GM12801 (cell line): ENCODE data around the gene MYCBPAP.

Experiments used
- TF ChIP-seq, protein P1 (sequence below): IDR thresholded peaks from one replicate; pipeline ENCODE4 v1.5.1; 2011; ENCODE audit warnings: control low read depth; ENCODE audit not compliant: insufficient read length; ENCODE audit errors: extremely low read depth

The MYCBPAP gene

GRCh38 chr17:50533720-50534148, 25.5 kb downstream of the MYCBPAP start:
- TF ChIP-seq, protein P1, sequence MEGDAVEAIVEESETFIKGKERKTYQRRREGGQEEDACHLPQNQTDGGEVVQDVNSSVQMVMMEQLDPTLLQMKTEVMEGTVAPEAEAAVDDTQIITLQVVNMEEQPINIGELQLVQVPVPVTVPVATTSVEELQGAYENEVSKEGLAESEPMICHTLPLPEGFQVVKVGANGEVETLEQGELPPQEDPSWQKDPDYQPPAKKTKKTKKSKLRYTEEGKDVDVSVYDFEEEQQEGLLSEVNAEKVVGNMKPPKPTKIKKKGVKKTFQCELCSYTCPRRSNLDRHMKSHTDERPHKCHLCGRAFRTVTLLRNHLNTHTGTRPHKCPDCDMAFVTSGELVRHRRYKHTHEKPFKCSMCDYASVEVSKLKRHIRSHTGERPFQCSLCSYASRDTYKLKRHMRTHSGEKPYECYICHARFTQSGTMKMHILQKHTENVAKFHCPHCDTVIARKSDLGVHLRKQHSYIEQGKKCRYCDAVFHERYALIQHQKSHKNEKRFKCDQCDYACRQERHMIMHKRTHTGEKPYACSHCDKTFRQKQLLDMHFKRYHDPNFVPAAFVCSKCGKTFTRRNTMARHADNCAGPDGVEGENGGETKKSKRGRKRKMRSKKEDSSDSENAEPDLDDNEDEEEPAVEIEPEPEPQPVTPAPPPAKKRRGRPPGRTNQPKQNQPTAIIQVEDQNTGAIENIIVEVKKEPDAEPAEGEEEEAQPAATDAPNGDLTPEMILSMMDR: no peak

DNA sequence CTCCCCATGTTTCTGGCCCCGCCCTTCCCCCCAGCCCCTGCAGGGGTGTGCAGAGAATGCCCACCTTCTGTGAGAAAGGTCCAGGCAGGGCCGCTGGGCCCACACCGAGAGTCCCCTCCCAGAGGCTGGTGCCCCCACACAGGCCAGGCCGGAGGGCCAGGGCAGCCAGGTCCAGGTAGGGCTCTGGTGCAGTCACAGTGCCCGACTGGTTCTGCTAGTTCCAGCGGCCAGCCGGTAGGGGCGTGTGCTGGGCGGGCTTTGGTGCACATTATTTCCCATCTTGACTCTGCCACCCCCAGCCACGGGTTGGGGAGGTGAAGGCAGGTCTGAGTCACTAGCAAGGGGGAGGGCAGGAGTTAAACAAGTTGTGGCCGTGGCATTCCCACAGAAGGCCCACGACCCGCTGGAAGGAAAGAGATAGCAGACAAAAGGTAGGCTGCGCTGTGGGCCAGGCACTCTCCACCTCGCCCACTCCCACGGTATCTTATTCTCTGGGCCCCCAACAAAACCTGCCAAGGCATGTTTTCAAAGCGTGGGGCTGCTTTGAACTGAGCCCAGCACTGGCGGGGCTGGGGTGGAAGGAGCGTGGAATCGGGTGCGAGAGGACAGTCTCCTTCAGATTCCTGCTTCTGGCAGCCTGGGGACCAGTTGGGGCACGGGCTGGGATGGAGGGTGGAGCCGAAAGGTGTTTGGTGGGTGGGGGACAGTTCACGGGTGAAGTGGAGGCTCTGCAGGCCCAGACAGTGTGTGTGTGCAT, 26.2 kb downstream of the MYCBPAP start:
- TF ChIP-seq, protein P1: no peak

DNA sequence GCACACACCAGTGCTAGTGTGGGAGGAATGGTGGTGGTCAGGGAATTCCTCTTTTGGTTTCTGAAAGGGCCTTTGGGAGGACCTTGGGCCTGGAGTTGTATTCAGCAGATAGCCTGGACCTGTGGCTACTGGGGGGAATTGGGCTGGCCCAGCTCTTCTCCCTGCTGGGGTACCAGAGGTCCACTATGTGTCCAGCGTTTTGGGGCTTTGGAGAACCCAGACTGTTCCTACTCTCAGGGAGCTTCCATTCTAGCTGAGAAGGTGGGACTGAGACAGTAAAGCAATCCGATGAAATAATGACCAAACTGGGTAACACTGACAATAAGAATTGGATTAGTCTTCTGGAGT, 26.7 kb downstream of the MYCBPAP start:
- TF ChIP-seq, protein P1: no peak

GRCh38 chr17:50535407-50535806, 27.2 kb downstream of the MYCBPAP start:
- TF ChIP-seq, protein P1: no peak

DNA sequence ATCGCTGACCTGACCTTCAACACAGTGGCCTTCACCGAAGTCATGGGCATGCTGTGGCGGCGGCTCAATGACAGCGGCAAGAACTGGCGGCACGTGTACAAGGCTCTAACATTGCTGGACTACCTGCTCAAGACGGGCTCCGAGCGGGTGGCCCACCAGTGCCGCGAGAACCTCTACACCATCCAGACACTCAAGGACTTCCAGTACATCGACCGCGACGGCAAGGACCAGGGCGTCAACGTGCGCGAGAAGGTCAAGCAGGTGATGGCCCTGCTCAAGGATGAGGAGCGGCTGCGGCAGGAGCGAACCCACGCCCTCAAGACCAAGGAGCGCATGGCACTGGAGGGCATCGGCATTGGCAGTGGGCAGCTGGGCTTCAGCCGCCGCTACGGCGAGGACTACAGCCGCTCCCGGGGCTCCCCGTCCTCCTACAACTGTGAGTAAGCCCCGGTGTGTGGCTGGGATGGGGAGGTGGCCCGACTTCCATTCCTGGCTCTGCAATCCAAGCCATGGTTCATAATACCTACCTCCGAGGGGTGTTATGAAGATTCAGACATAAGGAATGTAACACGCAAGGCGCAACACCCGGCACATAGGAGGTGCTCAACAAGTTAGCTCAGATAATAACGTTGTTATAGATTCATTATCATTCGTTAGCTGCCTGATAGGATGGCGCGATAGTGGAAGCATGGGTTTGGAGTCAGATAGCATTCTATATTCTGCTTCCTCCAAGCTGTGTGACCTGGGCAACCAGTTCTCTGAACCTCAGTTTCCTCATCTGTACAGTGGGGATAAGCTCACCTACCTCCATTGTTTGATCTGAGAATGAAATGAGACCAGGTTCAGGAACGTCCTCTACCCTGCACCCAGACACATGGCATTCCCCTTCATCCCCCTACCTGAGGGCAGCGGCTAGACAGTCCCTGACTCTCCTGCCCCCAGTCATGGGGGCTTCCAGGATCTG, 28.7 kb downstream of the MYCBPAP start:
- TF ChIP-seq, protein P1: no peak

DNA sequence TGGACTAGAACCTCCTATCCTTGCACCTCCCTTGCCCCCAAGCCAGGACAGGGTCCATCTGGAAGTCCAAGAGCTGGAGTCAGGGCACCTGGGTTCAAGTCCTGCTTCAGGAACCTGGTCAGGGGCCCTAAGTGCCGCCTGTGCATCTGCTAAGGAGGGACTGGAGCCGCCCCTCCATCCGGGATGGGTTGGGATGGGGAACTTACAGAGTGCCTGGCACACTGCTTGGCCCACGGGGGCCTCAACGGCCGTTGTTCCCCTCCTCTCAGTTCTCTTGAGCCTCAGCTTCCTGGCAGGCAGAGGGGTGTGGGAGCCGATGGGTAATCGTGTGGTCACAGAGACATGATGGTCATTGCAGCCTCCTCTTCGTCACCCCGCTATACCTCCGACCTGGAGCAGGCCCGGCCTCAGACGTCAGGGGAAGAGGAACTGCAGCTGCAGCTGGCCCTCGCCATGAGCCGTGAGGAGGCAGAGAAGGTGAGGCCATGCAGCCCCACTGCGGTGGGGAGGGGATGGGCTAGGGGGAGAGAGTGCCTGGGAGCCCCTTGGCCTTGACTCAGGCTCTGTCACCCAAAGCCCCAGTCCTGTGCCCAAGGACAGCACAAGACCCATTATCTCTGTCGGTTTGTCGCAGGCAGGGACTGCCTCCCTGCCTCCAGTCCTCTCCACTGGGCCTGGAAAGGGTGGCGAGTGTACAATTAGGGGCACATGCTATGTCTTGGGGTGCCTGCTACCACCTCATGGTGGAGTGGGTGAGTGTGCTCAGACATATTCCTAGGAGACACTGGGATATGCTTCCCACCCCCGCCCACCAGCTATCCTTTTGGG, 29.7 kb downstream of the MYCBPAP start:
- TF ChIP-seq, protein P1: no peak
